IMR-90 (cell line): ENCODE data around the gene PLGRKT. TPM values are rescaled to one million over a fixed set of nuclear protein-coding genes. Genes with fewer than 3 reads are reported as not detected.

Source experiments
- ATAC-seq: fragments of 200-7000 bp; cut with Tn5 transposase; 2 replicates; pipeline ENCODE4 v1.9.1; 2020; ENCODE audit warnings: low read depth, mild to moderate bottlenecking, moderate library complexity
- BruUV-seq: library from RNA; stranded (reverse); fragments of 400-500 nt; replicated peaks from 2 replicates; lab custom pipeline; 2021; lab: Mats Ljungman, UMichigan
- CTCF ChIA-PET: fragments of 300-600 bp; formaldehyde crosslinking; extraction: SDS; loops from one replicate; lab custom pipeline; 2021; ENCODE audit warnings: antibody characterized with exemption; lab: Yijun Ruan, JAX
- POLR2A ChIA-PET: fragments of 300-600 bp; sonication (Branson Sonifier 250); formaldehyde crosslinking; loops from one replicate; lab custom pipeline; 2022; ENCODE audit warnings: antibody characterized with exemption; ENCODE audit not compliant: unreplicated experiment; lab: Charles Lee
- DNase-seq: peaks from one replicate; pipeline ENCODE4 v3.0.0; 2013
- H2AFZ ChIP-seq: replicated peaks from 2 replicates; pipeline ENCODE3; 2013; ENCODE audit warnings: low read length, mild to moderate bottlenecking; ENCODE audit not compliant: poor library complexity
- H2AK5ac ChIP-seq: 2 replicates; pipeline ENCODE4 v1.6.1; 2013; ENCODE audit warnings: low read depth, low read length, inconsistent platforms
- H2AK9ac ChIP-seq: replicated peaks from 2 replicates; pipeline ENCODE3; 2013; ENCODE audit warnings: mild to moderate bottlenecking, low read depth, low read length, moderate library complexity; ENCODE audit not compliant: poor library complexity
- H2BK120ac ChIP-seq: 2 replicates; pipeline ENCODE4 v1.6.1; 2013; ENCODE audit warnings: low read depth, low read length, inconsistent platforms
- H2BK15ac ChIP-seq: 3 replicates; pipeline ENCODE4 v1.6.1; 2013; ENCODE audit warnings: low read depth, low read length, inconsistent platforms
- H2BK20ac ChIP-seq: 2 replicates; pipeline ENCODE4 v1.6.1; 2013; ENCODE audit warnings: low read depth, mild to moderate bottlenecking, inconsistent platforms, low read length, moderate library complexity
- H2BK5ac ChIP-seq: 2 replicates; pipeline ENCODE4 v1.6.1; 2013; ENCODE audit warnings: mild to moderate bottlenecking, low read depth, low read length, inconsistent platforms; ENCODE audit not compliant: poor library complexity, severe bottlenecking
- H3K14ac ChIP-seq: replicated peaks from 2 replicates; pipeline ENCODE4 v1.6.1; 2013; ENCODE audit warnings: low read depth, low read length, inconsistent platforms
- H3K18ac ChIP-seq: 2 replicates; pipeline ENCODE4 v1.6.1; 2013; ENCODE audit warnings: low read depth, low read length, control low read depth
- H3K23ac ChIP-seq: 2 replicates; pipeline ENCODE4 v1.6.1; 2013; ENCODE audit warnings: low read depth, low read length, inconsistent platforms
- H3K27ac ChIP-seq: 2 replicates; pipeline ENCODE4 v1.5.1; 2013; ENCODE audit warnings: mild to moderate bottlenecking, control low read depth, low read length; ENCODE audit not compliant: insufficient read depth
- H3K27me3 ChIP-seq: 2 replicates; pipeline ENCODE4 v1.6.1; 2013; ENCODE audit warnings: low read length; ENCODE audit not compliant: control insufficient read depth, insufficient read depth
- H3K36me3 ChIP-seq: 2 replicates; pipeline ENCODE4 v1.6.1; 2013; ENCODE audit warnings: low read length, mixed read lengths; ENCODE audit not compliant: control insufficient read depth, insufficient read depth
- H3K4ac ChIP-seq: 2 replicates; pipeline ENCODE4 v1.6.1; 2013; ENCODE audit warnings: low read depth, low read length, inconsistent platforms
- H3K4me1 ChIP-seq: 2 replicates; pipeline ENCODE4 v1.6.1; 2013; ENCODE audit warnings: low read length, mixed read lengths; ENCODE audit not compliant: control insufficient read depth, insufficient read depth
- H3K4me2 ChIP-seq: 2 replicates; pipeline ENCODE4 v1.6.1; 2013; ENCODE audit warnings: low read depth, mild to moderate bottlenecking, control low read depth, low read length, moderate library complexity
- H3K4me3 ChIP-seq: 2 replicates; pipeline ENCODE4 v1.5.1; 2013; ENCODE audit warnings: low read depth, mild to moderate bottlenecking, control low read depth, low read length, moderate library complexity; ENCODE audit not compliant: insufficient read depth
- H3K56ac ChIP-seq: 2 replicates; pipeline ENCODE4 v1.6.1; 2013; ENCODE audit warnings: low read length, inconsistent platforms; ENCODE audit not compliant: insufficient read depth; ENCODE audit errors: extremely low read depth
- H3K79me1 ChIP-seq, 2 experiments: 2 replicates each; pipeline ENCODE4 v1.6.1; 2013; ENCODE audit warnings: low read length in 2 of 2, inconsistent platforms in 1 of 2, low read depth in 1 of 2
- H3K9ac ChIP-seq: 2 replicates; pipeline ENCODE4 v1.6.1; 2013; ENCODE audit warnings: low read depth, low read length, control low read depth
- H3K9me1 ChIP-seq: 2 replicates; pipeline ENCODE4 v1.6.1; 2013; ENCODE audit warnings: low read length, inconsistent platforms; ENCODE audit not compliant: insufficient read depth
- H3K9me3 ChIP-seq: 2 replicates; pipeline ENCODE4 v1.6.1; 2013; ENCODE audit warnings: low read length; ENCODE audit not compliant: control insufficient read depth, insufficient read depth
- H4K20me1 ChIP-seq: 2 replicates; pipeline ENCODE4 v1.6.1; 2013; ENCODE audit warnings: low read length, inconsistent platforms; ENCODE audit not compliant: insufficient read depth
- H4K5ac ChIP-seq: 2 replicates; pipeline ENCODE4 v1.6.1; 2013; ENCODE audit warnings: mild to moderate bottlenecking, low read depth, low read length, control low read depth
- H4K8ac ChIP-seq, 2 experiments: 2 replicates each; pipeline ENCODE4 v1.6.1; 2013; ENCODE audit warnings: low read depth in 2 of 2, low read length in 2 of 2, control low read depth in 1 of 2, inconsistent platforms in 1 of 2
- H4K91ac ChIP-seq: 2 replicates; pipeline ENCODE4 v1.6.1; 2013; ENCODE audit warnings: low read depth, low read length, inconsistent platforms; ENCODE audit not compliant: insufficient read depth
- BHLHE40 ChIP-seq: fragments of 150-350 bp; IDR thresholded peaks from 2 replicates; pipeline ENCODE4 v1.6.1; 2016; ENCODE audit warnings: mild to moderate bottlenecking, low read depth, low read length
- CEBPB ChIP-seq: IDR thresholded peaks from 2 replicates; pipeline ENCODE4 v1.6.1; 2012; ENCODE audit warnings: low read depth, low read length, improper control_type of control experiment
- CHD1 ChIP-seq: IDR thresholded peaks from 2 replicates; pipeline ENCODE4 v1.6.1; 2012; ENCODE audit warnings: low read depth, low read length, improper control_type of control experiment
- FOS ChIP-seq: fragments of 150-350 bp; IDR thresholded peaks from 2 replicates; pipeline ENCODE4 v1.6.1; 2016; ENCODE audit warnings: low read depth, low read length
- MAZ ChIP-seq: IDR thresholded peaks from 2 replicates; pipeline ENCODE4 v1.6.1; 2012; ENCODE audit warnings: low read depth, mild to moderate bottlenecking, low read length, improper control_type of control experiment, moderate library complexity, borderline replicate concordance
- MXI1 ChIP-seq: IDR thresholded peaks from 2 replicates; pipeline ENCODE4 v1.6.1; 2012; ENCODE audit warnings: low read depth, mild to moderate bottlenecking, low read length, moderate library complexity, borderline replicate concordance
- RAD21 ChIP-seq: IDR thresholded peaks from 2 replicates; pipeline ENCODE4 v1.6.1; 2012; ENCODE audit warnings: low read length, improper control_type of control experiment
- RCOR1 ChIP-seq: IDR thresholded peaks from 2 replicates; pipeline ENCODE4 v1.6.1; 2012; ENCODE audit warnings: mild to moderate bottlenecking, low read length, improper control_type of control experiment; ENCODE audit not compliant: insufficient replicate concordance
- RFX5 ChIP-seq: IDR thresholded peaks from 2 replicates; pipeline ENCODE4 v1.8.0; 2012; ENCODE audit warnings: low read depth, mild to moderate bottlenecking, low read length, moderate library complexity
- SMC3 ChIP-seq: fragments of 150-350 bp; IDR thresholded peaks from 2 replicates; pipeline ENCODE4 v1.6.1; 2016; ENCODE audit warnings: low read depth, mild to moderate bottlenecking, antibody characterized with exemption, low read length, moderate library complexity
- WGBS, 2 experiments: methylation state at CpG; one replicate each; pipeline versions ENCODE4 v1.1.5 to v1.1.7; 2013; ENCODE audit warnings: missing lambda C conversion rate in 2 of 2; ENCODE audit not compliant: insufficient read length in 1 of 2; ENCODE audit errors: extremely low coverage in 2 of 2; 5-methylcytosine and 5-hydroxymethylcytosine counted together
- dilution Hi-C: fragments of 300-500 bp; cut with HindIII; formaldehyde crosslinking; loops from one replicate; pipeline ENCODE4 v1.14.3; 2018; ENCODE audit warnings: low sequenced_read_pairs; ENCODE audit not compliant: unreplicated experiment
- in situ Hi-C: fragments of 300-500 bp; cut with MboI; formaldehyde crosslinking; loops from 3 replicates; pipeline ENCODE4 v1.14.3; 2019; ENCODE audit warnings: low sequenced_read_pairs, inconsistent platforms, mixed read lengths
- intact Hi-C: fragments of 100-400 bp; cut with micrococcal nuclease; formaldehyde crosslinking; loops from 2 replicates; pipeline ENCODE4 v1.10.0; 2022
- polyA plus RNA-seq, 3 experiments: library from polyadenylated mRNA; depleted of rRNA; stranded (reverse); fragments of >200 nt; gene quantifications; 2 replicates each; pipeline ENCODE4 v1.2.3, GENCODE V29; 2012; ENCODE audit warnings: low replicate concordance in 1 of 3
- total RNA-seq: library from RNA; depleted of rRNA; stranded (reverse); fragments of >200 nt; gene quantifications from 2 replicates; pipeline ENCODE4 v1.2.3, GENCODE V29; 2012
- TF ChIP-seq, protein P1 (sequence below): fragments of 150-350 bp; IDR thresholded peaks from 2 replicates; pipeline ENCODE4 v1.6.1; 2017; ENCODE audit warnings: mild to moderate bottlenecking, antibody characterized with exemption, low read length, low read depth
- TF ChIP-seq, protein P2 (sequence below): fragments of 150-350 bp; IDR thresholded peaks from 2 replicates; pipeline ENCODE4 v1.6.1; 2016; ENCODE audit warnings: low read depth, mild to moderate bottlenecking, low read length, moderate library complexity, borderline replicate concordance
- TF ChIP-seq, protein P3 (sequence below): conservative IDR thresholded peaks from 2 replicates; pipeline ENCODE4 v1.5.1; 2012; ENCODE audit warnings: mild to moderate bottlenecking, low read depth, low read length, improper control_type of control experiment

Gene PLGRKT
- total and polyA plus RNA-seq, 2 of the 4 experiments (the other 2 are of a cell fraction) = 10.8 to 12.7 TPM

DNA sequence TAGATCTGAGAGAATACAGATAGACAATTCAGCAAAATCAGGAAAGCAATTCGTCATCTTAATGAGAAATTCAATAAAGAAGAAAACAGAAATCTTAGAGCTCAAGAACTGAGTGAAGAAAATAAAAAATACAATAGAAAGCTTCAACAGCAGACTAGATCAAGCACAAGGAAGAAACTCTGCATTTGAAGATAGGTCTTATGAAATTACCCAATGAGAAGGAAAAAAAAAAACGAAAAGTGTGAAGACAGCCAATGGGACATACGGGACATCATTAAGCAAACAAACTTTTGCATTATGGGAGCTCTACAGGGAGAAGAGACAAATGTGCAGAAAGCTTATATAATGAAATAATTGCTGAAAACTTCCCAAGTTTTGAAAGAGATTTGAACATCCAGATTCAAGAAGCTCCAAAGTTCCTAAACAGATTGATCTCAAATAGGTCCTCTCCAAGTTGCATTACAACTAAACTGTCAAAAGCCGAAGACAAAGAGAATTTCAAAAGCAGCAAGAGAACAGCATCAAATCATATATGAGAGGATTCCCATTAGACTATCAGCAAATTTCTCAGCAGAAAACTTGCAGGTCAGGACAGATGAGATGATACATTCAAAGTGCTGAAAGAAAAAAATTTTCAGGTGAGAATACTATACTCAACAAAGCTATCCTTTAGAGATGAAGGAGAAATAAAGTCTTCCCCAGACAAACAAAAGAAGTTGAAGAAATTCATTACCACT lies 122.4 kb downstream of the PLGRKT start:
- Histone ChIP-seq H2AFZ (no peak overlapping the region), H2BK15ac (no peak overlapping the region), H3K18ac (no peak overlapping the region), H4K8ac (no peak overlapping the region), H3K9me1 (no peaks in the 10 kb centered on the region), H3K14ac (no peak overlapping the region), H2AK9ac (no peak overlapping the region), H4K20me1 (no peaks in the 10 kb centered on the region), H3K27ac (no peak overlapping the region), H3K79me1 (no peaks in the 10 kb centered on the region), H3K36me3 (no peaks in the 10 kb centered on the region), H2BK120ac (no peak overlapping the region), H3K4ac (no peak overlapping the region), H3K9ac (no peak overlapping the region), H3K27me3 (peaks cover 8% of the 10 kb centered on the region), H3K23ac (no peak overlapping the region), H3K4me1 (no peaks in the 10 kb centered on the region), H3K4me2 (no peak overlapping the region), H4K5ac (no peak overlapping the region), H2BK20ac (no peak overlapping the region), H2BK5ac (no peak overlapping the region), H3K9me3 (peaks cover 5% of the 10 kb centered on the region), H2AK5ac (no peak overlapping the region), H3K56ac (no peak overlapping the region), H4K91ac (no peak overlapping the region), H3K4me3 (no peak overlapping the region)
- dilution Hi-C loops = no loop called here
- ChIA-PET POLR2A (no interaction called here), CTCF (no interaction called here)
- intact Hi-C loops = no loop called here
- WGBS, 2 experiments = no CpG with 5 or more reads among the region's 4 CpGs
- DNase-seq = no peak
- TF ChIP-seq, protein P1, sequence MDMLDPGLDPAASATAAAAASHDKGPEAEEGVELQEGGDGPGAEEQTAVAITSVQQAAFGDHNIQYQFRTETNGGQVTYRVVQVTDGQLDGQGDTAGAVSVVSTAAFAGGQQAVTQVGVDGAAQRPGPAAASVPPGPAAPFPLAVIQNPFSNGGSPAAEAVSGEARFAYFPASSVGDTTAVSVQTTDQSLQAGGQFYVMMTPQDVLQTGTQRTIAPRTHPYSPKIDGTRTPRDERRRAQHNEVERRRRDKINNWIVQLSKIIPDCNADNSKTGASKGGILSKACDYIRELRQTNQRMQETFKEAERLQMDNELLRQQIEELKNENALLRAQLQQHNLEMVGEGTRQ = no peak
- TF ChIP-seq, protein P2, sequence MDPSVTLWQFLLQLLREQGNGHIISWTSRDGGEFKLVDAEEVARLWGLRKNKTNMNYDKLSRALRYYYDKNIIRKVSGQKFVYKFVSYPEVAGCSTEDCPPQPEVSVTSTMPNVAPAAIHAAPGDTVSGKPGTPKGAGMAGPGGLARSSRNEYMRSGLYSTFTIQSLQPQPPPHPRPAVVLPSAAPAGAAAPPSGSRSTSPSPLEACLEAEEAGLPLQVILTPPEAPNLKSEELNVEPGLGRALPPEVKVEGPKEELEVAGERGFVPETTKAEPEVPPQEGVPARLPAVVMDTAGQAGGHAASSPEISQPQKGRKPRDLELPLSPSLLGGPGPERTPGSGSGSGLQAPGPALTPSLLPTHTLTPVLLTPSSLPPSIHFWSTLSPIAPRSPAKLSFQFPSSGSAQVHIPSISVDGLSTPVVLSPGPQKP = no peak
- TF ChIP-seq MXI1 (no peak), RFX5 (no peak), CHD1 (no peak), CEBPB (no peak), RAD21 (no peak), FOS (no peak), MAZ (no peak), BHLHE40 (no peak), RCOR1 (no peak), SMC3 (no peak)
- TF ChIP-seq, protein P3, sequence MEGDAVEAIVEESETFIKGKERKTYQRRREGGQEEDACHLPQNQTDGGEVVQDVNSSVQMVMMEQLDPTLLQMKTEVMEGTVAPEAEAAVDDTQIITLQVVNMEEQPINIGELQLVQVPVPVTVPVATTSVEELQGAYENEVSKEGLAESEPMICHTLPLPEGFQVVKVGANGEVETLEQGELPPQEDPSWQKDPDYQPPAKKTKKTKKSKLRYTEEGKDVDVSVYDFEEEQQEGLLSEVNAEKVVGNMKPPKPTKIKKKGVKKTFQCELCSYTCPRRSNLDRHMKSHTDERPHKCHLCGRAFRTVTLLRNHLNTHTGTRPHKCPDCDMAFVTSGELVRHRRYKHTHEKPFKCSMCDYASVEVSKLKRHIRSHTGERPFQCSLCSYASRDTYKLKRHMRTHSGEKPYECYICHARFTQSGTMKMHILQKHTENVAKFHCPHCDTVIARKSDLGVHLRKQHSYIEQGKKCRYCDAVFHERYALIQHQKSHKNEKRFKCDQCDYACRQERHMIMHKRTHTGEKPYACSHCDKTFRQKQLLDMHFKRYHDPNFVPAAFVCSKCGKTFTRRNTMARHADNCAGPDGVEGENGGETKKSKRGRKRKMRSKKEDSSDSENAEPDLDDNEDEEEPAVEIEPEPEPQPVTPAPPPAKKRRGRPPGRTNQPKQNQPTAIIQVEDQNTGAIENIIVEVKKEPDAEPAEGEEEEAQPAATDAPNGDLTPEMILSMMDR = no peak
- ATAC-seq = no peak
- no TSS peak for BruUV-seq
- in situ Hi-C loops = no loop called here
